Subcutaneous abdominal adipose tissue (tissue), 5 donors: ENCODE measurements around the gene GRK3.
"Not testable (repeated sequence)": the region's sequence is repeated elsewhere in the genome, so short reads cannot be mapped to it uniquely, and the experiment has no call there.

Experiments
- H3K27ac ChIP-seq: one replicate; pipeline ENCODE4 v1.7.0; 2013; ENCODE audit warnings: low read depth, mild to moderate bottlenecking, inconsistent platforms, low read length, moderate library complexity
- H3K27me3 ChIP-seq, 5 donors: one replicate each; pipeline ENCODE4 v1.7.0; 2013; ENCODE audit warnings: low read length in 5 of 5, inconsistent platforms in 1 of 5; ENCODE audit not compliant: control insufficient read depth in 5 of 5, insufficient read depth in 4 of 5
- H3K36me3 ChIP-seq, 5 donors: one replicate each; pipeline ENCODE4 v1.7.0; 2013; ENCODE audit warnings: low read length in 5 of 5; ENCODE audit not compliant: control insufficient read depth in 5 of 5, insufficient read depth in 5 of 5
- H3K4me1 ChIP-seq, 5 donors: one replicate each; pipeline ENCODE4 v1.7.0; 2013; ENCODE audit warnings: low read length in 5 of 5, mild to moderate bottlenecking in 3 of 5, moderate library complexity in 1 of 5; ENCODE audit not compliant: control insufficient read depth in 5 of 5, insufficient read depth in 5 of 5
- H3K4me3 ChIP-seq, 5 donors: one replicate each; pipeline ENCODE4 v1.7.0; 2013; ENCODE audit warnings: low read length in 5 of 5, low read depth in 1 of 5
- H3K9ac ChIP-seq, 5 donors: one replicate each; pipeline ENCODE4 v1.7.0; 2013; ENCODE audit warnings: low read length in 5 of 5, mild to moderate bottlenecking in 4 of 5, moderate library complexity in 3 of 5
- H3K9me3 ChIP-seq, 5 donors: one replicate each; pipeline ENCODE4 v1.7.0; 2013; ENCODE audit warnings: low read length in 5 of 5; ENCODE audit not compliant: control insufficient read depth in 5 of 5
- donor health status: healthy.
- donor health status: healthy.
- donor health status: healthy.
- donor health status: healthy.
- donor health status: healthy.

The GRK3 gene

DNA sequence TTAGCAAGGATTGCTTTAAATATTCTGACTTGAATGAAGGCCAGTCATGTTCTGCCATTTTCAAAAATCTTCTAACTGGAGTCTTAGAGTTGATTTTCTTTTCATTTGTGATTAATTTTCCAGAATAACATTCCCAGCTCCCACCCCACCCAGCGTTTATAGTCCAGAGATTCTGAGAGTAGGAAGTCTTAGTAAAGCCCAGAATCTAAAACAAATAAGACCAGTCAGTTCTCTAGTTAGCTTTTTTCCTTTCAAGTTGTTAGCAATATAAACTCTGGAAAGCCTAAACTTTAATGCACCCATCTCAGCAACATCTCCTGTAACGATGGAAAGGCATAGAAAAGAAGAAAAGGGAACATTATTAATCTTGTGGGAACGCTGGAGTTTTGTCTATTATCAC lies 3.3 kb upstream of the GRK3 start:
- not testable (repeated sequence) for H3K27me3 ChIP-seq, H3K9me3 ChIP-seq, H3K27ac ChIP-seq, H3K36me3 ChIP-seq, H3K9ac ChIP-seq, H3K4me3 ChIP-seq
- peaks cover 2 to 57% (median 46%) of the 10 kb centered on the region in 5 donors for H3K4me1 ChIP-seq

GRCh38 chr22:25561927-25562326 lies 2.5 kb upstream of the GRK3 start:
- H3K4me3 ChIP-seq, H3K36me3 ChIP-seq, H3K27ac ChIP-seq, H3K9me3 ChIP-seq, H3K27me3 ChIP-seq, H3K9ac ChIP-seq: not testable (repeated sequence)
- peaks cover 2 to 59% (median 51%) of the 10 kb centered on the region in 5 donors for H3K4me1 ChIP-seq

DNA sequence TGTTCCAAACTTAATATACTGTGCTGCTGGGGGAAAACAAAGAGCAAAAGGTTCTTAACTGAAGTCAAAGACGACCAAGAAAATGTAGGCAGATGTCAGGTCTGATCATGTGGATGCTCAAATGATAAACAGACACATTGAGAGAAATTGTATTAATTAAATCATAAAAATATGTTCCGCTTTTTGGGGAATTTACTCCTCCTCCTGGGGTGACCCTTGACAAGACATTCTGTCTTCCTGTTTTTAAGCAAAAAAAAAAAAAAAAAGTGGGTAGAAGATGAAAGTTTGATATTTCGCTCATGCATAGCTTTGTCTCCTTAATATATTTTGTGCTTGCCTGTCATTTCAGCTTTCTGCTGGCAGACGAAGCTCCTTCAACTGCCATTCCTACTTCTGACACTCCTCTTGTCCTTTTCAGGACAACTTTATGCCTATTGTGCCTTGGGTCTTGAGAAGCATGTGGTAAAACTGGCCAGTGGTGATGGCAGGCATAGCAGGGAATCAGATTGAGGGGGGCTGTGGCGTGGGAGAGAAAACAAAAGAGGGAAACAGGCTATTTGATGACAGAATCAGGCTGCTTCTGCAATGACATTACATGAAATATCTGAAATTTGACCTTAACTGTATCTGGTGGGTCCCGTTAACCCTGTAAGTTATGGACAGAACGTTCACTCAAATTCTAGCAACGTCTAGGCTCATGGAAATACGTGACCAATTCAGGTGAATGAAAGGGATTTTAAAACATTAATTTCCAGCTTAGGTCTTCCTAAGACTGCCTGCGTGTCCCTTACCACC lies 1.3 kb upstream of the GRK3 start:
- not testable (repeated sequence) for H3K27me3 ChIP-seq, H3K36me3 ChIP-seq, H3K9me3 ChIP-seq
- Histone ChIP-seq H3K9ac (peak overlapping the region in 3 of 5 donors; percentile 28 to 74 (median 49)), H3K4me3 (peak overlapping the region; percentile 66 to 81 (median 74)), H3K27ac (peak overlapping the region; percentile 88), H3K4me1 (peaks cover 2 to 71% (median 57%) of the 10 kb centered on the region in 5 donors)

DNA sequence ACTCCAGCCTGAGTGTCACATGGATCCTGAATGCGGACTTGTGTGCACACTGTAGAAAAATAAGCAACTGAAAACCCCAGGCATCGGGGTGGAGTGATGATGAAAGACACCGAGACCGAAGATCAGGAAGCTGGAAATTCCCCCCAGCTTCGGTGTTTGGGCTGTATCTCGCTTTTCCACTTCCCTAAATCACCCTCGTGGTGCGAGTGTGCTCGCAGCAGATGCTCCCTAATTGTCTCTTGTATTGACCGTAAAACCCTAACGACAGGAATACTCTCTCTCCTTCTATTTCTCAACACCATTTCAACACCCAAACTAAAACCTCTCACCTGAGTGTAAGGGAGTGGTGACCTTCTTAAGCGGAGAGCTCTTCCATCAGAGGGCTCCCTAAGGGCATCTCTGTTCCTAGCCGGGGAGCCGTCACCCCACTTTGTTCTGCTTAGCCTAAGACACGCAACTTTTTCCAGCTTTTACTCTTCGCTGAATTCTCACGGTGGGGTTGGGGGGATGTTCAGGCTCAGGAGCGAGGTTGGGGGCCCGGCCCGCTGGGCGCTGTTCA lies 635 bp upstream of the GRK3 start:
- H3K9ac ChIP-seq = peak overlapping the region; percentile 28 to 74 (median 49)
- H3K27ac ChIP-seq = peak overlapping the region; percentile 88
- peaks cover 2 to 72% (median 59%) of the 10 kb centered on the region in 5 donors for H3K4me1 ChIP-seq
- H3K4me3 ChIP-seq = peak overlapping the region; percentile 66 to 81 (median 74)
- H3K36me3 ChIP-seq = no peaks in the 10 kb centered on the region
- no peaks in the 10 kb centered on the region for H3K27me3 ChIP-seq
- no peaks in the 10 kb centered on the region for H3K9me3 ChIP-seq

- Histone ChIP-seq H3K4me3 (peak overlapping the region; percentile 71 to 96 (median 76)), H3K27ac (peak overlapping the region; percentile 82), H3K36me3 (no peaks in the 10 kb centered on the region), H3K4me1 (peaks cover 2 to 76% (median 63%) of the 10 kb centered on the region in 5 donors), H3K9me3 (no peaks in the 10 kb centered on the region), H3K27me3 (no peaks in the 10 kb centered on the region), H3K9ac (peak overlapping the region in 4 of 5 donors; percentile 44 to 77 (median 61))
These were observed 653 bp downstream of the GRK3 start for GRCh38 chr22:25564979-25565677.

GRCh38 chr22:25566186-25566897 lies 1.9 kb downstream of the GRK3 start:
- peak overlapping the region in 4 of 5 donors; percentile 16 to 66 (median 45) for H3K9ac ChIP-seq

GRCh38 chr22:25566898-25567235 lies 2.4 kb downstream of the GRK3 start:
- H3K4me1 ChIP-seq = peaks cover 2 to 85% (median 75%) of the 10 kb centered on the region in 5 donors
- no peaks in the 10 kb centered on the region for H3K9me3 ChIP-seq
- peak overlapping the region; percentile 82 for H3K27ac ChIP-seq
- peak overlapping the region; percentile 26 to 81 (median 71) for H3K4me3 ChIP-seq
- H3K9ac ChIP-seq = peak overlapping the region; percentile 16 to 66 (median 38)
- H3K36me3 ChIP-seq = no peaks in the 10 kb centered on the region
- no peaks in the 10 kb centered on the region for H3K27me3 ChIP-seq

More at GRCh38 chr22:25566186-25566897, 1.9 kb downstream of the GRK3 start:
- H3K27ac ChIP-seq = peak overlapping the region; percentile 82
- peaks cover 2 to 84% (median 75%) of the 10 kb centered on the region in 5 donors for H3K4me1 ChIP-seq
- H3K27me3 ChIP-seq = no peaks in the 10 kb centered on the region
- H3K4me3 ChIP-seq = peak overlapping the region; percentile 61 to 96 (median 74)
- H3K9me3 ChIP-seq = no peaks in the 10 kb centered on the region
- no peaks in the 10 kb centered on the region for H3K36me3 ChIP-seq

GRCh38 chr22:25567251-25567675 lies 2.8 kb downstream of the GRK3 start:
- Histone ChIP-seq H3K27me3 (no peaks in the 10 kb centered on the region), H3K36me3 (no peaks in the 10 kb centered on the region), H3K9me3 (no peaks in the 10 kb centered on the region), H3K4me3 (peak overlapping the region in 4 of 5 donors; percentile 26 to 81 (median 58)), H3K9ac (peak overlapping the region in 3 of 5 donors; percentile 16 to 52 (median 23)), H3K4me1 (peaks cover 2 to 81% (median 72%) of the 10 kb centered on the region in 5 donors), H3K27ac (peak overlapping the region; percentile 82)

DNA sequence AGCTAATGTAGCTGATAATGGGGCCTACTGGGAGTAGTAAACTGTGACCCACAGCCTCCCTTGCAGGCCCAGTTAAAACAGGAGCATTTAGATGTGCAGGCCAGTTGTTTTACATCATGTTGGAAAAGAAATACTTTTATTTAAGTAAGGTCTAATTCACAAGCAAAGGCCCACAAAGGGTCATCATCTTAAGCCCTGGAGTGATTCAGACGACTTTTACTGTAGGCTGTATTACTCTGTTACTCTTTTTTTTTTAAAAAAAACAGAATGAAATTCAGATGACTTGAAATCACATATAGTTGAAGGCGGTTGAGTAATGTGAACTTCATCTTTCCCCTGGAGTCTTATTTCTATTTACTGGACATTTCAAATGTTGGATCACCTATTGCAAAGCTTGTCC lies 3.6 kb downstream of the GRK3 start:
- Histone ChIP-seq H3K27ac (peak overlapping the region; percentile 82), H3K4me3 (peak overlapping the region in 1 of 5 donors; percentile 33), H3K4me1 (peaks cover 2 to 80% (median 66%) of the 10 kb centered on the region in 5 donors), H3K9ac (peak overlapping the region in 2 of 5 donors; percentile 59 to 63)
- not testable (repeated sequence) for H3K9me3 ChIP-seq, H3K36me3 ChIP-seq, H3K27me3 ChIP-seq
